ENCODE data around the gene FPR2.

The FPR2 gene, protein sequence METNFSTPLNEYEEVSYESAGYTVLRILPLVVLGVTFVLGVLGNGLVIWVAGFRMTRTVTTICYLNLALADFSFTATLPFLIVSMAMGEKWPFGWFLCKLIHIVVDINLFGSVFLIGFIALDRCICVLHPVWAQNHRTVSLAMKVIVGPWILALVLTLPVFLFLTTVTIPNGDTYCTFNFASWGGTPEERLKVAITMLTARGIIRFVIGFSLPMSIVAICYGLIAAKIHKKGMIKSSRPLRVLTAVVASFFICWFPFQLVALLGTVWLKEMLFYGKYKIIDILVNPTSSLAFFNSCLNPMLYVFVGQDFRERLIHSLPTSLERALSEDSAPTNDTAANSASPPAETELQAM

DNA sequence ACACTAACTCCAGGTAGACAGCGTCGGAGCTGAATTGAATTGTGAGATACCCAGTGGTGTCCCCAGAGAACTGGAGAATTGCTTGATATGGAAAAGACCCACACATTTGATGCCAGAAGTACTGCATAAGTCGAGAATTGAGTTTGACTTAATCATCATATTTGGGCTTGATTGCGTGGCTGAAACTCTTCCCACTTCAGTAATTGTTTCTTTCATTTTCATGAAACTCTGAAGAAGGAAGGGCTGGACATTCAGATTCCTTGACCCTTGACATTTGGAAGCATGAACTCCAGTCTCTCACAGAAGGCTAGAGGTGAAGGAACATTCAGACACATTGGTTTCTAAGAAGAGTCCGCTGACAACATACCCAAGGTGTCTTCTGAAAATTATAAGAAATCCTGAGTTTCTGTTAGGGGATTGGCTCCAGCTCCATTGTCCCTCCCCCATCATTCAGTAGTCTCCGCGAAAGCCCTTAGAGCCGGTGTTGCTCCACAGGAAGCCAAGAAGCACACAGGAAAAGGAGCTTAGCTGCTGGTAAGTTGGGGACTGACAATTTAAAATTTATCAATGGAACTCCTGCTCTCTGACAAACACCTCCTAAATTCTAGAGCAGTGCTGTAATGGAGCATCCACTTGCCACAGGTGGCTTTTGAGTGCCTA lies at the start of gene FPR2:
Gene FPR2, plus strand, starts transcription at position 484 of the 660 bp plus-strand sequence. CDS start 7,479 bp downstream, outside the sequence.
- TF ChIP-seq, protein P1, sequence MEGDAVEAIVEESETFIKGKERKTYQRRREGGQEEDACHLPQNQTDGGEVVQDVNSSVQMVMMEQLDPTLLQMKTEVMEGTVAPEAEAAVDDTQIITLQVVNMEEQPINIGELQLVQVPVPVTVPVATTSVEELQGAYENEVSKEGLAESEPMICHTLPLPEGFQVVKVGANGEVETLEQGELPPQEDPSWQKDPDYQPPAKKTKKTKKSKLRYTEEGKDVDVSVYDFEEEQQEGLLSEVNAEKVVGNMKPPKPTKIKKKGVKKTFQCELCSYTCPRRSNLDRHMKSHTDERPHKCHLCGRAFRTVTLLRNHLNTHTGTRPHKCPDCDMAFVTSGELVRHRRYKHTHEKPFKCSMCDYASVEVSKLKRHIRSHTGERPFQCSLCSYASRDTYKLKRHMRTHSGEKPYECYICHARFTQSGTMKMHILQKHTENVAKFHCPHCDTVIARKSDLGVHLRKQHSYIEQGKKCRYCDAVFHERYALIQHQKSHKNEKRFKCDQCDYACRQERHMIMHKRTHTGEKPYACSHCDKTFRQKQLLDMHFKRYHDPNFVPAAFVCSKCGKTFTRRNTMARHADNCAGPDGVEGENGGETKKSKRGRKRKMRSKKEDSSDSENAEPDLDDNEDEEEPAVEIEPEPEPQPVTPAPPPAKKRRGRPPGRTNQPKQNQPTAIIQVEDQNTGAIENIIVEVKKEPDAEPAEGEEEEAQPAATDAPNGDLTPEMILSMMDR (IDR thresholded peaks at IDR 0.05; ENCODE audit: extremely low read depth, missing control alignments): no peak
- DNase-seq (ENCODE audit: low spot score): no peak

- no peak for DNase-seq (ENCODE audit: low spot score)
- TF ChIP-seq, protein P1 (IDR thresholded peaks at IDR 0.05; ENCODE audit: extremely low read depth, missing control alignments): no peak
These were observed 49.3 kb upstream of the FPR2 start for GRCh38 chr19:51711702-51712101.

GRCh38 chr19:51712461-51713081 lies 48.4 kb upstream of the FPR2 start:
- peak; percentile 67 for DNase-seq (ENCODE audit: low spot score)
- TF ChIP-seq, protein P1 (IDR thresholded peaks at IDR 0.05; ENCODE audit: extremely low read depth, missing control alignments): peak; percentile 20

DNA sequence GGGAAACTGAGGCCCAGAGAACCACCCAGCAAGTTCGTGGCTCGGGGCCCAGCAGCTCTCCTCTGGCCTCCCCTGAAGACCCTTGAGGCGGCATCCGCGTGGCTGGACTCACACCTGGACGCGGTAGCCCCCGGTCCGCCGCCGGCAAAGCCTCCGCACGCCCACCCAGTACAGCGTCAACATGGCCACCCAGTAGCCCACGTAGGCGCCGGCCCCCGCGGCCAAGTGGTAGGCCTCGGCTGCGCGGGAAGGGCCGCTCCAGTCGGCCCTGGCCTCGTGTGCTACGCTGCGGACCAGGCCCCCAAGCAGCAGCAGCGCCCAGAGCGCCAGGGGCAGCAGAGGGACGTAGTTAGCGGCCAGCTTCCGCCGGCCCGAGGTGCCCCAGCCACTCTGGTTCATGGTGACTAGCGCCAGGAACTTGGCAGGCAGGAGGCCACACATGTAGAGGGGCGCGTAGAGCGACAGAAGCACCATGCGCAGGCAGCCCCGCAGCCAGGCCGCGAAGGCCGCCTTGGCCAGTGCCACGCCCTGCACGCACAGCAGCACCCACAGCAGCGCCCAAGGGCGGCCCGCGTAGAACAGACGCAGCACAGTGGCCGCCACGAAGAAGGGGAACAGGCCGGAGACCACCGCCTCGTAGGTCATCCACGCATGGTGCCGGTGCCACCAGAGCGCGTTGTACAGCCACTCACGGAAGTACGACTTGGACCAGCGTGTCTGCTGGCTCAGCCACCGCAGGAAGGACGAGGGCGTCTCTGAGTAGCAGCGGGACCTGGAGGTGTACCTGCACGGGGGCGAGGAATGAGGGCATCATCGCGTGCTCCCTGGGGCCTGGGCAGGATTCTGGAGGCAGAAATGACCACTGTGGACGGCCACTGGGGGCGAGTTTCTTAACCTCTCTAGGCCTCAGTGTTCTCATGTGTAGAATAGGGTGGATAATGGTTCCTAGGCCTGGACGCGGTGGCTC lies 47.4 kb upstream of the FPR2 start:
- TF ChIP-seq, protein P1 (IDR thresholded peaks at IDR 0.05; ENCODE audit: extremely low read depth, missing control alignments): no peak
- no peak for DNase-seq (ENCODE audit: low spot score)

DNA sequence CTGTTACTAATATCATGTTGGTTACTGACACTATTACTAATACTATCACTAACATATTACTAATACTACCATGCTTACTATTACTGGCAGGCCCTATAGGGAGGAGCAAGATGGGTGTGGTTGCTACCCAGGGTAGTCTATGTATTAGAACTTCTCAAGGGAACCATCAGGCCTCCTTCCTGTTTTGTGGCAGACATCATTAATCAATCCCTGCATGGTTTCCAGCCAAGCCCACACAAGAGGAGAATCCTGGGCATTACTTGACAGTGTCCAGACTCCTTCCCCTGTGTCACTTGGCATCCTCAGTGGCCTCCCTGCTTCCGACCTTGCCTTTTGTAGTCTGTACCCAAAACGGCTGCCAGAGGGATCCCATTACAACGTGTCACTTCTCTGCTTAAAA lies 46.1 kb upstream of the FPR2 start:
- no peak for DNase-seq (ENCODE audit: low spot score)
- TF ChIP-seq, protein P1 (IDR thresholded peaks at IDR 0.05; ENCODE audit: extremely low read depth, missing control alignments): no peak

DNA sequence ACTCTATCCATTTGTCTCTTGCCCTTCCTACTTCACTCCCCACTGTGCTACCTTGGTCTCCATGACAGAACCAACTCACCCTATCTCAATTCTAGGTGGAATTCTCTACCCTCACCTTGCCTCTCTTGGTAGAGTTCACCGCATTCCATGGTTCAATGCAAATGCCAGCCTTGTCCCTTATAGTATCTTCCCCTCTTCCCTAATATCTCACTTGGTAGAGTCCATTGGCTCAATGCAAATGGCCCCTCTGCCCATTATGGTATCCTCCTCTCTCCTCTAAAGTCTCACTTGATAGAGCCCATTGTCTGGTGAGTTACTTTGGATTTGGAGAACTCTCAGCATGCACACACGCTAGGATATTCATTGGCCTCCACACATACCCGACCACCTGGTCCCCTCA lies 45.1 kb upstream of the FPR2 start:
- no peak for DNase-seq (ENCODE audit: low spot score)
- TF ChIP-seq, protein P1 (IDR thresholded peaks at IDR 0.05; ENCODE audit: extremely low read depth, missing control alignments): no peak

All from GM20000 (cell line).